Thoracic aorta (tissue), 2 donors: Measurements from ENCODE around the gene SEZ6L2. TPM values are rescaled to one million over a fixed set of nuclear protein-coding genes. Genes with fewer than 3 reads are reported as not detected.
"Not testable (repeated sequence)": the region's sequence is repeated elsewhere in the genome, so short reads cannot be mapped to it uniquely, and the experiment has no call there.

ENCODE experiments used
- ATAC-seq: fragments of 150-250 bp; one replicate; pipeline ENCODE4 v1.8.0; 2017; ENCODE audit warnings: low read depth; ENCODE audit not compliant: insufficient number of reproducible peaks, low FRiP score
- DNase-seq: peaks from one replicate; pipeline ENCODE4 v3.0.0-alpha.2; 2020; ENCODE audit warnings: low spot score
- H3K27ac ChIP-seq, 2 donors: fragments of 200-600 bp; sonication (generic); 1 replicate in 1 of 2; 2 replicates in 1 of 2; pipeline ENCODE4 v1.5.1; 2016; ENCODE audit warnings: mild to moderate bottlenecking in 2 of 2, moderate library complexity in 2 of 2
- H3K27me3 ChIP-seq: fragments of 200-600 bp; sonication (generic); replicated peaks from 2 replicates; pipeline ENCODE4 v1.6.0; 2016; ENCODE audit warnings: mild to moderate bottlenecking; ENCODE audit not compliant: insufficient read depth
- H3K36me3 ChIP-seq: fragments of 200-600 bp; sonication (generic); one replicate; pipeline ENCODE4 v1.5.1; 2016
- H3K4me1 ChIP-seq, 2 donors: fragments of 200-600 bp; sonication (generic); 1 replicate in 1 of 2; 2 replicates in 1 of 2; pipeline versions ENCODE4 v1.5.1 to v1.6.0; 2016; ENCODE audit warnings: low read depth in 2 of 2, mild to moderate bottlenecking in 1 of 2; ENCODE audit not compliant: control insufficient read depth in 1 of 2
- H3K4me3 ChIP-seq: fragments of 200-600 bp; sonication (generic); 2 replicates; pipeline ENCODE4 v1.5.1; 2016; ENCODE audit warnings: mild to moderate bottlenecking
- H3K9me3 ChIP-seq: fragments of 200-600 bp; sonication (generic); 2 replicates; pipeline ENCODE4 v1.5.1; 2016
- total RNA-seq, 2 donors: library from RNA; depleted of rRNA; stranded (reverse); fragments of >200 nt; gene quantifications; one replicate each; pipeline versions ENCODE4 v1.1.0 to v1.2.3, GENCODE V29; 2016
- TF ChIP-seq, protein P1 (sequence below): fragments of 200-600 bp; sonication (generic); IDR thresholded peaks from one replicate; pipeline ENCODE4 v1.5.1; 2019; ENCODE audit warnings: antibody characterized with exemption

SEZ6L2 gene
- total RNA-seq, 2 donors from 2014 or later, result 0.63 to 1.4 TPM

DNA sequence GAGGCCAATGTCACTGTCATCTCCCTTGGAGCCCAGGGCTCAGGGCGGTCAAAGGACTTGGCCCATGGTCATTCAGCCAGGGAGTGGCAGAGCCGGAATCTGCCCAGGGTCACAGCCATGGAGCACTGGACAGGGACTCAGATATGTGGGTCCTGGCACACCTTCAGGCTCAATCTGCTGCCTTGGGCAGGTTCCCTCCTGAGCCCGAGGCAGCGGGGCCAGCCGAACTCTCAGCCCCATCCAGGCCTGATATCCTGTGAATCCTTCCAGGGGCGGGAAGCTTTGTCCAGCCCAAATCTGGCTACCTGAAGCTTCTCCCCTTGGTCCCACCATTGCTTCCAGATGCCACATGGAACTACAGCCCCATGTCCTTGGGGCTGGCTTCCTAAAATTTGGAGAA, 24.1 kb downstream of the SEZ6L2 start:
- no peak for DNase-seq
- no peaks in the 10 kb centered on the region for H3K36me3 ChIP-seq
- H3K27ac ChIP-seq, result no peak overlapping the region
- H3K9me3 ChIP-seq, result no peaks in the 10 kb centered on the region
- ATAC-seq, result no peak
- no peak overlapping the region for H3K4me3 ChIP-seq
- TF ChIP-seq, protein P1, sequence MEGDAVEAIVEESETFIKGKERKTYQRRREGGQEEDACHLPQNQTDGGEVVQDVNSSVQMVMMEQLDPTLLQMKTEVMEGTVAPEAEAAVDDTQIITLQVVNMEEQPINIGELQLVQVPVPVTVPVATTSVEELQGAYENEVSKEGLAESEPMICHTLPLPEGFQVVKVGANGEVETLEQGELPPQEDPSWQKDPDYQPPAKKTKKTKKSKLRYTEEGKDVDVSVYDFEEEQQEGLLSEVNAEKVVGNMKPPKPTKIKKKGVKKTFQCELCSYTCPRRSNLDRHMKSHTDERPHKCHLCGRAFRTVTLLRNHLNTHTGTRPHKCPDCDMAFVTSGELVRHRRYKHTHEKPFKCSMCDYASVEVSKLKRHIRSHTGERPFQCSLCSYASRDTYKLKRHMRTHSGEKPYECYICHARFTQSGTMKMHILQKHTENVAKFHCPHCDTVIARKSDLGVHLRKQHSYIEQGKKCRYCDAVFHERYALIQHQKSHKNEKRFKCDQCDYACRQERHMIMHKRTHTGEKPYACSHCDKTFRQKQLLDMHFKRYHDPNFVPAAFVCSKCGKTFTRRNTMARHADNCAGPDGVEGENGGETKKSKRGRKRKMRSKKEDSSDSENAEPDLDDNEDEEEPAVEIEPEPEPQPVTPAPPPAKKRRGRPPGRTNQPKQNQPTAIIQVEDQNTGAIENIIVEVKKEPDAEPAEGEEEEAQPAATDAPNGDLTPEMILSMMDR, result no peak
- no peaks in the 10 kb centered on the region for H3K4me1 ChIP-seq
- H3K27me3 ChIP-seq, result peaks cover 14% of the 10 kb centered on the region

DNA sequence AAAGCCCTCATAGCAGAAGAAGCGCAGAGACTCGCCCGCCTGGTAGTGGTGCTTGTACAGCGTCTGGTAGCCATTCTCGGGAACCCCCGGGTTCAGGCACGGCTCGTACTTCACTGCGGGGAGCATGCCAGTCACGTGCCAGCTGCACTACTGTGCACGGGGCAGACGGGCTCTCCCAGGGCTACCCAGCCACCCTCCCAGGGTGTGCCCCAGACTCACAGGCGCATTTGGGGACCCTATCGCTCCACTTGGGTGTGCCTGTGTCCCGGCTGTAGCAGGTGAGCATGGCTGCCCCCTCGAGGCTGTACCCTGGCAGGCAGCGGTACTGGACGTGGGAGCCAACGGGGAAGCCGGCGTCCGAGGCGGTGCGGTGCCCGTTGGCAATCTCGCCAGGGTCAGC, 26.0 kb downstream of the SEZ6L2 start:
- no peaks in the 10 kb centered on the region for H3K4me1 ChIP-seq
- no peaks in the 10 kb centered on the region for H3K9me3 ChIP-seq
- no peak overlapping the region for H3K27ac ChIP-seq
- no peak for DNase-seq
- H3K27me3 ChIP-seq, result peaks cover 14% of the 10 kb centered on the region
- no peaks in the 10 kb centered on the region for H3K36me3 ChIP-seq
- TF ChIP-seq, protein P1, result no peak
- ATAC-seq, result no peak
- no peak overlapping the region for H3K4me3 ChIP-seq

DNA sequence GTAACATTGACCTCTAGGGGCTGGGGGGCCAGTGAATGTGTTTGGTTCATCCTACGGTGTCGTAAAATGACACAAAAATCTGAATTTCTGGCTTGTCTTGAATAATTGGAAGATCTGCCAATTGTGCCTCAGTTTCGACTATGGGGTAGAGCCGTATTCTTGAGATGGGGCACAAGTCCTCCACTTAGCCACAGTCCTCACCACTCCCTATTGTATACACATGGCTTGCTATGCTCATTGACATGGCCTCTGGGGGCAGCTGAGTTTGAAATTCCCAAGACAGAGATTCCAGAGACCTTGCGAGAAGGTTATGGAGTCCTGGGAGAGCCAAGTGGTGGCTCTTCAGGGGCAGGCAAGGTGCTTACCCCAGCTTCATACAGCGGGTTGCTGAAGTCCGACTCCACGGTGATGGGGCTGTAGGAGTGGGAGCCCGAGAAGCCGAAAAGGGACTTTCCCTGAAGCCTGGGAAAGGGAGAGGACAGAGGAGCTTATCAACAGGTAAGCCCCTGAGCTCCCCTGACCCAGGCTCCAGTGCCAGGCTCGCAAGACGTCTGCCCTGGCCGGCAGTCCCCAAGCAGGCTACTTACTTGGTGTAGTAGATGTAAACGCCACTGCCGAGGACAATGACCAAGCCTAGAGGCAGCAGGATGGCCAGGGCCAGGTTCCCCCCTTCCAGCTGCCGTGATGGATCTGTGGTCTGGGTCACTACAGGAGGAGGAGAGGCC, 27.4 kb downstream of the SEZ6L2 start:
- ATAC-seq, result no peak
- no peak for DNase-seq
- no peaks in the 10 kb centered on the region for H3K9me3 ChIP-seq

DNA sequence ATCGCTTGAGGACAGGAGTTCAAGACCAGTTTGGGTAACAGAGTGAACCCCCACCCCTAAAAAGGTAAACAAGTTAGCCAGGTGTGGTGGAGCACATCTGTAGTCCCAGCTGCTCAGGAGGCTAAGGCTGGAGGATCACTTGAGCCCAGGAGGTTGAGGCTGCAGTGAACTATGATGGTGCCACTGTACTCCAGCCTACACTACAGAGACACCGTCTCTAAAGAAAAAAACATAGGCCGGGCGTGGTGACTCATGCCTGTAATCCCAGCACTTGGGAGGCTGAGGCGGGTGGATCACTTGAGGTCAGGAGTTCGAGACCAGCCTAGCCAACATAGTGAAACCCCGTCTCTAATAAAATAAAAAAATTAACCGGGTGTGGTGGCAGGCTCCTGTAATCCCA, 30.3 kb downstream of the SEZ6L2 start:
- H3K9me3 ChIP-seq, H3K36me3 ChIP-seq, H3K27me3 ChIP-seq, ATAC-seq, DNase-seq, H3K4me1 ChIP-seq, H3K4me3 ChIP-seq, H3K27ac ChIP-seq: not testable (repeated sequence)

More for the DNA sequence above, 27.4 kb downstream of the SEZ6L2 start:
- Histone ChIP-seq H3K27ac (no peak overlapping the region), H3K4me1 (no peaks in the 10 kb centered on the region), H3K27me3 (peaks cover 6% of the 10 kb centered on the region), H3K4me3 (no peak overlapping the region), H3K36me3 (no peaks in the 10 kb centered on the region)
- TF ChIP-seq, protein P1, result no peak

DNA sequence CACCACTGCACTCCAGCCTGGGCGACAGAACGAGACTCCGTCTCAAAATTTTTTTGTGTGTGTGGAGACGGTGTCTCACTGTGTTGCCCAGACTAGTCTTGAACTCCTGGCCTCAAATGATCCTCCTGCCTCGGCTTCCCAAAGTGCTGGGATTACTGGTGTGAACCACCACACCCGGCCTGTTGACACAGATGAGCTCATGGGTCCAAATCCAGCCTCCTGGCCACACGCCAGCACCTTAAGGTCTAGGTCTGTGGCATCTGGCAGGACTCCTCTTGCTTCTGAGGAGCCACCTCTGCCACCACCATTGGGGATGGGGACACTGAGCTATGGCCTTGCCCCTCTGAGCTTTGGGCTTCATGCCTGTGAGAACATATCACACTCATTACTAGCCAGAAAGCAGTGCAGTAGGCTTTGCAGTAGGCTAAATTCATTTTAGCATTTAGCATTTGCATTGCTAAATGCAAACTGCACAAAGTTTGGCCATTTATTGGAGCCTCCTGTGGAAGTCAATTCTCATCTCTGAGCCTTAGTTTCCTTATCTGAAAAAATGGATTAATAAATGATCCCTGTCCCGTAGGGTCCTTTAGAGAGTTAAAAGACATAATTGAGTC, 30.8 kb downstream of the SEZ6L2 start:
- Histone ChIP-seq H3K4me1 (peaks cover 0 to 4% of the 10 kb centered on the region in 2 donors), H3K4me3 (no peak overlapping the region), H3K36me3 (no peaks in the 10 kb centered on the region), H3K27ac (no peak overlapping the region), H3K27me3 (no peaks in the 10 kb centered on the region), H3K9me3 (no peaks in the 10 kb centered on the region)
- DNase-seq (no peak), ATAC-seq (no peak)
- TF ChIP-seq, protein P1, result no peak
